Measurements from ENCODE around the gene LDLRAD4.

DNA sequence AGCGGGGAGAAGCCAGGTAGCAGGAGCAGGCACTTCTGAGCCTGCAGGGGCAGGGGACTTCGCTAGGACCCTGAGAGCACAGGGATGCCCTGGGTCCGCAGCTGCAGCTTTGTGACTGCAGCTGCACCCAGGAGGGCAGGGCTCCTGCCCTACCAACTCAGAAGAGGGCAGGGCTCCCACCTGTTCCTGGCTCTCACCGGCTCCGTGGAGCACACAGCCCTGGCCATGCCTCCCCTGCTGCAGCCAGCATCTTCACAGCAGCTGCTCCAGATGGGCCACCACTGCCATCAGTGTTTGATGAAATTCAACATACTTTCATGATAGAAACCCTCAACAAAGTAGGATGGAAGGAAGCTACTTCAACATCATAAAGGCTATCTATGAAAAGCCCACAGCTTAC, 415.1 kb downstream of the LDLRAD4 start:
- TF ChIP-seq, protein P1, sequence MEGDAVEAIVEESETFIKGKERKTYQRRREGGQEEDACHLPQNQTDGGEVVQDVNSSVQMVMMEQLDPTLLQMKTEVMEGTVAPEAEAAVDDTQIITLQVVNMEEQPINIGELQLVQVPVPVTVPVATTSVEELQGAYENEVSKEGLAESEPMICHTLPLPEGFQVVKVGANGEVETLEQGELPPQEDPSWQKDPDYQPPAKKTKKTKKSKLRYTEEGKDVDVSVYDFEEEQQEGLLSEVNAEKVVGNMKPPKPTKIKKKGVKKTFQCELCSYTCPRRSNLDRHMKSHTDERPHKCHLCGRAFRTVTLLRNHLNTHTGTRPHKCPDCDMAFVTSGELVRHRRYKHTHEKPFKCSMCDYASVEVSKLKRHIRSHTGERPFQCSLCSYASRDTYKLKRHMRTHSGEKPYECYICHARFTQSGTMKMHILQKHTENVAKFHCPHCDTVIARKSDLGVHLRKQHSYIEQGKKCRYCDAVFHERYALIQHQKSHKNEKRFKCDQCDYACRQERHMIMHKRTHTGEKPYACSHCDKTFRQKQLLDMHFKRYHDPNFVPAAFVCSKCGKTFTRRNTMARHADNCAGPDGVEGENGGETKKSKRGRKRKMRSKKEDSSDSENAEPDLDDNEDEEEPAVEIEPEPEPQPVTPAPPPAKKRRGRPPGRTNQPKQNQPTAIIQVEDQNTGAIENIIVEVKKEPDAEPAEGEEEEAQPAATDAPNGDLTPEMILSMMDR (IDR thresholded peaks at IDR 0.05; ENCODE audit: borderline replicate concordance, extremely low read depth, low read length, poor library complexity, severe bottlenecking): no peak
- no peak for TF ChIP-seq EZH2 (IDR thresholded peaks at IDR 0.05; ENCODE audit: borderline replicate concordance, low read depth, low read length, severe bottlenecking)

Data from DND-41 (cell line).